ENCODE results near the gene CRADD. TPM values are rescaled to one million over a fixed set of nuclear protein-coding genes. Genes with fewer than 3 reads are reported as not detected.

CRADD gene
- total RNA-seq, 1 experiment from 2014 or later, result 18.3 TPM

DNA sequence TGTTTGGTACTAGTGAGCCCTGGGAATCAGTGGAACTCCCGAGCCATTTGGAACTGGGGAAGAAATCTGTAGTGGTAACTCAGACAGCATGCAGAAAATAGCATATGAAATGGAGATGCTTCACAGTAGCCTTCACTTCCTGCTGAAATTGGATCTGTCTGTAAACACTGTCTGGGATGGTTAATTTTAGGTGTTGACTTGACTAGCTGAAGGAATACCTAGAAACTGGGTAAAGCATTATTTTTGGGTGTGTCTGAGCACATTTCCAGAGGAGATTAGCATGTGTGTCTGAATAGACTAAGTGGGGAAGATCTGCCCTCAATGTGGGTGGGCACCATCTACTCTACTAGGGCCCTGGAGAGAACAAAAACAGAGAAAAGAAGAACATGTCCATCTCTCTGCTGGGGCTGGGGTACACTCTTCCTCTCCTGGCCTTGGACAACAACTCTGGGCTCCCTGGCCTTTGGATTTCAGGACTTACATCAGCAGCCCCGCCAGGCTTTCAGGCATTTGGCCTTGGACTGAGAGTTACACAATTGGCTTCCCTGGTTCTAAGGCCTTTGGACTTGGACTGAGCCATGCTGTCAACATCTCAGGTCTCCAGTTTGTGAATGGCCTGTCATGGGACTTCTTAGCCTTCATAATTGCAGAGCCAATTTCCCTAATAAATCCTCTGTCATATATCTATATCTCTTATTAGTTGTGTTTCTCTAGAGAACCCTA is 14.0 kb upstream of the CRADD start:
- no peak overlapping the region for H3K9ac ChIP-seq (ENCODE audit: low read length)
- no peak overlapping the region for H2AFZ ChIP-seq (ENCODE audit: low read length)
- H3K27me3 ChIP-seq (ENCODE audit: low read length), result no peaks in the 10 kb centered on the region

DNA sequence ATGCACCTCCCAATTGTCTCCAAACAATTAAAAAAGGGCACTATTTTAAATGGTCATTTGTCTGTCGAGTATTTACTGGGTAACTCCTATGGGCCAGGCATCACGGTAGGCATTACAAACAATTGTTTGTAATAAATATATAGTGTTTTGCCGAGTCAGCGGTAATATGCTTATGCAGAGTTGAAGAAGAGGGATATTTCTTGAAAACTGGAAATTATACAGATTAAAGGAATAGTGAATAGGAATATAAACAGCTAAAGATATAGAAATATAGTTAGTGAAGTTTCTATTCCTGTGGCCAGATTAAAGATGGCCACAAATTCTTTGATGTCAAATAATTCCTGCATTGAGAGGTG is 13.5 kb upstream of the CRADD start:
- no peaks in the 10 kb centered on the region for H3K9me3 ChIP-seq (ENCODE audit: low read length)
- H3K36me3 ChIP-seq (ENCODE audit: insufficient read depth, low read length), result no peaks in the 10 kb centered on the region; the same call in 1 of the 2 replicates
- no peak for DNase-seq
- H3K27me3 ChIP-seq (ENCODE audit: low read length), result no peaks in the 10 kb centered on the region
- H3K27ac ChIP-seq (ENCODE audit: low read length), result no peak overlapping the region
- no peak overlapping the region for H2AFZ ChIP-seq (ENCODE audit: low read length)
- no peak overlapping the region for H3K4me2 ChIP-seq (ENCODE audit: low read depth, low read length, poor library complexity, severe bottlenecking)
- H3K4me3 ChIP-seq (ENCODE audit: low read length), result no peak overlapping the region
- no peaks in the 10 kb centered on the region for H4K20me1 ChIP-seq (ENCODE audit: insufficient read depth, low read depth, low read length)
- no peaks in the 10 kb centered on the region for H3K79me2 ChIP-seq (ENCODE audit: low read length)
- no peak overlapping the region for H3K9ac ChIP-seq (ENCODE audit: low read length)
- no peaks in the 10 kb centered on the region for H3K9me2 ChIP-seq (replicated peaks; ENCODE audit: insufficient read depth, low read length)
- H3K4me1 ChIP-seq (ENCODE audit: low read length), result peaks cover 12% of the 10 kb centered on the region

More for the DNA sequence above, 14.0 kb upstream of the CRADD start:
- Histone ChIP-seq H3K36me3 (ENCODE audit: insufficient read depth, low read length) (no peaks in the 10 kb centered on the region), H3K4me1 (ENCODE audit: low read length) (peaks cover 12% of the 10 kb centered on the region), H3K4me2 (ENCODE audit: low read depth, low read length, poor library complexity, severe bottlenecking) (no peak overlapping the region), H3K4me3 (ENCODE audit: low read length) (no peak overlapping the region), H3K27ac (ENCODE audit: low read length) (no peak overlapping the region), H3K79me2 (ENCODE audit: low read length) (no peaks in the 10 kb centered on the region), H4K20me1 (ENCODE audit: insufficient read depth, low read depth, low read length) (no peaks in the 10 kb centered on the region), H3K9me3 (ENCODE audit: low read length) (no peaks in the 10 kb centered on the region), H3K9me2 (replicated peaks; ENCODE audit: insufficient read depth, low read length) (no peaks in the 10 kb centered on the region)
- DNase-seq, result no peak

DNA sequence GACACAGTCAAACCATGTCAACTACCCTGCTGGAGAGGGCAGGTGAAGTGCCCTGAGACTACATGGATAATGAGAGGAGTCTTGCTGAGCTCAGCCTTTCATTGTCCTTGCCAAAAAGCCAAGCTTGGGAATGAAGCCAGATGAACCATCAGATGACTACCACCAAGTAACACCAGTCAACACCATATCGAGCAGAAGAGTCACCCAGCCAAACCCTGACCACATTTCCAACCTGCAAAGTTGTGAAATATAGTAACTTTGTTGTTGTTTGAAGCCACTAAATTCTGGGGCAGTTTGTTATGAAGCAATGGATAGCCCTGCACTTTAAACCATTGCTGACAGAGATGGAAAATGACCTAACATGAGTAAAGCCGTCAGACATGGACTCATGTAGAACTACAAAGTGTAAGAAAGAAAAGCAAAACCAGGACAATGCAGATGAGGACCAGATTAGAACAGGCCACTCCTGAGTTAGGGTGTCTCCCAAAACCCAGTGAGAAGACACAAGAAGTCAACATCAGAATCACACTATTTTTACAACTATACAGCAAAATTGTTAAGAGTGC is 12.5 kb upstream of the CRADD start:
- no peaks in the 10 kb centered on the region; the same call in 1 of the 2 replicates for H3K27me3 ChIP-seq (ENCODE audit: low read length)
- no peaks in the 10 kb centered on the region for H3K9me2 ChIP-seq (replicated peaks; ENCODE audit: insufficient read depth, low read length)
- no peaks in the 10 kb centered on the region for H3K79me2 ChIP-seq (ENCODE audit: low read length)
- no peak overlapping the region for H3K4me3 ChIP-seq (ENCODE audit: low read length)
- no peak overlapping the region for H3K27ac ChIP-seq (ENCODE audit: low read length)
- no peak for DNase-seq
- no peaks in the 10 kb centered on the region; the same call in 1 of the 2 replicates for H3K9me3 ChIP-seq (ENCODE audit: low read length)
- H3K4me2 ChIP-seq (ENCODE audit: low read depth, low read length, poor library complexity, severe bottlenecking), result no peak overlapping the region
- no peak overlapping the region for H2AFZ ChIP-seq (ENCODE audit: low read length)
- peaks cover 12% of the 10 kb centered on the region for H3K4me1 ChIP-seq (ENCODE audit: low read length)
- H4K20me1 ChIP-seq (ENCODE audit: insufficient read depth, low read depth, low read length), result no peaks in the 10 kb centered on the region
- no peak overlapping the region for H3K9ac ChIP-seq (ENCODE audit: low read length)
- H3K36me3 ChIP-seq (ENCODE audit: insufficient read depth, low read length), result peaks cover under 1% of the 10 kb centered on the region; the same call in 1 of the 2 replicates

DNA sequence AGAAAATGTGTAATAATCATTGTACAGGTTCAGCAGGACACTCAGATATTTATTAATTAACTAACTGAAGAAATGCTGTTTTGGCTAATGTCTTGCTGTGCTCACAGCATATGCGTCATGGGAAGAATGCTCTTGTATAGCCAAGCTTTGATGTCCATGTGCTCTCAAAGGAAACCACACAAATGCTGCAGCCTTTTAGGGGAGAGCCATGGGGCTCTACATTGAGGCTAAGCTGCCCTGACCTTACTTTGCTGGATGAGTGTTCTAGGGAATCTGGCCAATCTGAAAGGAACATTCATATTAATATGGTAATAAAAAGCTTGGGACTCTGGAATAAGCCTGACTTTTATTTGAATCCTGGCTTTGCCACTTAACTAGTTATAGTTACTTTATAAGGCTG is 9.5 kb upstream of the CRADD start:
- no peaks in the 10 kb centered on the region; the same call in 1 of the 2 replicates for H3K27me3 ChIP-seq (ENCODE audit: low read length)
- H3K9me3 ChIP-seq (ENCODE audit: low read length), result no peaks in the 10 kb centered on the region; the same call in 1 of the 2 replicates
- no peaks in the 10 kb centered on the region for H3K9me2 ChIP-seq (replicated peaks; ENCODE audit: insufficient read depth, low read length)
- no peak overlapping the region for H3K9ac ChIP-seq (ENCODE audit: low read length)
- H2AFZ ChIP-seq (ENCODE audit: low read length), result no peak overlapping the region
- H3K4me3 ChIP-seq (ENCODE audit: low read length), result no peak overlapping the region
- H4K20me1 ChIP-seq (ENCODE audit: insufficient read depth, low read depth, low read length), result no peaks in the 10 kb centered on the region
- peaks cover 4% of the 10 kb centered on the region; the same call in 1 of the 2 replicates for H3K36me3 ChIP-seq (ENCODE audit: insufficient read depth, low read length)
- H3K4me2 ChIP-seq (ENCODE audit: low read depth, low read length, poor library complexity, severe bottlenecking), result no peak overlapping the region
- H3K4me1 ChIP-seq (ENCODE audit: low read length), result no peaks in the 10 kb centered on the region
- no peak for DNase-seq
- no peaks in the 10 kb centered on the region for H3K79me2 ChIP-seq (ENCODE audit: low read length)
- no peak overlapping the region for H3K27ac ChIP-seq (ENCODE audit: low read length)

DNA sequence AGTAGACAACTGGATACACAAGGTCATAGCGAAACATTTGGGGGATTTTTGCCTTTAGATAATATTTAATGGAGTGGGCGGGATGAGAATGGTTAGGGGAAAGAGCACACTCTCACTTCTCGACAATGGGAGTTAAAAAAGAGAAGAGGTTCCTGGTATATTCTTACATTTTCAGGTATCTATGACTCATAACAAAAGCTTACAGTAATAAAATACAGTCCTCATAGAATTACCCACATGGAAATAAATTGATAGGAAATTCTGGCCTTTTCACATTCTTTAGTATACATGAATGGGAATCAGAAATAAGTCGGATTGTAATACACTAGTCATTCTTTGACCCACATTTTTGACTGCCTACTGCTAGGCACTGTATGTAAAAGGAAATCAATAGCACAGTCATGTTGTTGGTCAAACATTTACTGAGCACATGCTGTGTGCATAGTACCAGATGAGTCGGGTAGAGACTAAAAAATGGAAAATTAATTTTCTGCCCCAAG is 8.2 kb upstream of the CRADD start:
- H3K4me2 ChIP-seq (ENCODE audit: low read depth, low read length, poor library complexity, severe bottlenecking), result no peak overlapping the region
- no peaks in the 10 kb centered on the region; the same call in 1 of the 2 replicates for H3K9me3 ChIP-seq (ENCODE audit: low read length)
- DNase-seq, result no peak
- no peaks in the 10 kb centered on the region for H3K4me1 ChIP-seq (ENCODE audit: low read length)
- peaks cover 4% of the 10 kb centered on the region; the same call in 1 of the 2 replicates for H3K36me3 ChIP-seq (ENCODE audit: insufficient read depth, low read length)
- no peaks in the 10 kb centered on the region for H4K20me1 ChIP-seq (ENCODE audit: insufficient read depth, low read depth, low read length)
- H3K79me2 ChIP-seq (ENCODE audit: low read length), result no peaks in the 10 kb centered on the region
- no peak overlapping the region for H2AFZ ChIP-seq (ENCODE audit: low read length)
- no peak overlapping the region for H3K9ac ChIP-seq (ENCODE audit: low read length)
- H3K27me3 ChIP-seq (ENCODE audit: low read length), result no peaks in the 10 kb centered on the region; the same call in 1 of the 2 replicates
- no peak overlapping the region for H3K4me3 ChIP-seq (ENCODE audit: low read length)
- H3K9me2 ChIP-seq (replicated peaks; ENCODE audit: insufficient read depth, low read length), result no peaks in the 10 kb centered on the region
- no peak overlapping the region for H3K27ac ChIP-seq (ENCODE audit: low read length)

DNA sequence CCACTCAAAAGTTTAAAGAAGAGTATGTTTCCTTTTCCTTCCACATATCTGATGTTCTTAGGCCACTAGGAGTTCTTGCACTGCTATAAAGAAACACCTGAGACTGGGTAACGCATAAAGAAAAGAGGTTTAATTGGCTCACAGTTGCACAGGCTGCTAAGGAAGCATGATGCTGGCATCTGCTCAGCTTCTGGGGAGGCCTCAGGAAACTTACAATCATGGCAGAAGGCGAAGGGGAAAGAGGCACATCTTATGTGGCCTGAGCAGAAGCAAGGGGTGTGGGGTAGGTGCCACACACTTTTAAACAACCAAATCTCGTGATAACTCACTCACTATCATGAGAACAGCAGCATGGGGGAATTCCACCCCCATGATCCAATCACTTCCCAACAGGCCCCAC is 7.7 kb upstream of the CRADD start:
- no peaks in the 10 kb centered on the region for H3K9me2 ChIP-seq (replicated peaks; ENCODE audit: insufficient read depth, low read length)
- H3K36me3 ChIP-seq (ENCODE audit: insufficient read depth, low read length), result peaks cover 4% of the 10 kb centered on the region; the same call in 1 of the 2 replicates
- H4K20me1 ChIP-seq (ENCODE audit: insufficient read depth, low read depth, low read length), result no peaks in the 10 kb centered on the region
- H3K9ac ChIP-seq (ENCODE audit: low read length), result no peak overlapping the region
- H2AFZ ChIP-seq (ENCODE audit: low read length), result no peak overlapping the region
- no peaks in the 10 kb centered on the region for H3K79me2 ChIP-seq (ENCODE audit: low read length)
- H3K27me3 ChIP-seq (ENCODE audit: low read length), result no peaks in the 10 kb centered on the region; the same call in 1 of the 2 replicates
- no peak overlapping the region for H3K4me2 ChIP-seq (ENCODE audit: low read depth, low read length, poor library complexity, severe bottlenecking)
- no peak for DNase-seq
- H3K4me1 ChIP-seq (ENCODE audit: low read length), result no peaks in the 10 kb centered on the region
- no peak overlapping the region for H3K4me3 ChIP-seq (ENCODE audit: low read length)
- H3K9me3 ChIP-seq (ENCODE audit: low read length), result no peaks in the 10 kb centered on the region; the same call in 1 of the 2 replicates
- no peak overlapping the region for H3K27ac ChIP-seq (ENCODE audit: low read length)

DNA sequence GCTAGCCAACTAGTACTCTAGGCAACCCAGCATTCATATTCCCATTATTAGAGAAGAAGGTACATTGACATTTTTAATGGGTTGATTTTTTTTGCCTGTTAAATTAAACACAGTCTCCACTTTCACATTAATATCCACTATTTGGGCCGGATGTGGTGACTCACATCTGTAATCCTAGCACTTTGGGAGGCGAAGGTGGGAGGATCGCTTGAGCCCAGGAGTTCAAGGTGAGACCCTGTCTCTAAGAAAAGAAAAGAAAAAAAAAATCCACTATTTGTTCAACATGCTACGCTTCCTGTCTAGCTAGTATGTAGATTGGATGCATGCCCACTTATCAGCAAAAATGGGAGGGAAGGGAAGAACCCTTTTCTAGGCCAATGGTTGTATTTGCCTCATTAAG is 7.1 kb upstream of the CRADD start:
- no peak for DNase-seq
- H3K27ac ChIP-seq (ENCODE audit: low read length), result no peak overlapping the region
- H2AFZ ChIP-seq (ENCODE audit: low read length), result no peak overlapping the region

DNA sequence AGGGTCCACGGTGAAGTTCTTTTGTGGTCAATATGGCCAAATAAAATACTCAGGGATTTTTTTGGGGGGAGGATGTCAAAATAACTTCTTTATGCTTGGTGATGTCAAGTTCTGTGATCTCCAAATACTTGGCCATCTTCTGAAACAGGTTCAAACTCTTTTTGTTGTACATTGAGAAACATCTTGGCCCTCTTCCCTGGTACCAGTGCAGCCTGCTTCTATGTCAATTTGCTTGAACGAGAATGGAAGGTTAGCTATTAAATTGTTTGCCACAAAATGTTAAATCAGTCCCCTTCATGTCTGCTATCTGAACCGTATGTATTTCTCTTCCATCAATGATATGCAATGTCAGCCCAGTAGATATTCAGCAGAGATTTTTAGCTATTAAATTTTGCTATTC is 6.1 kb upstream of the CRADD start:
- no peak overlapping the region for H3K4me2 ChIP-seq (ENCODE audit: low read depth, low read length, poor library complexity, severe bottlenecking)
- H2AFZ ChIP-seq (ENCODE audit: low read length), result no peak overlapping the region
- H3K9ac ChIP-seq (ENCODE audit: low read length), result no peak overlapping the region
- peaks cover 4% of the 10 kb centered on the region; the same call in 1 of the 2 replicates for H3K36me3 ChIP-seq (ENCODE audit: insufficient read depth, low read length)
- H3K27ac ChIP-seq (ENCODE audit: low read length), result no peak overlapping the region
- H3K79me2 ChIP-seq (ENCODE audit: low read length), result no peaks in the 10 kb centered on the region
- no peak overlapping the region for H3K4me3 ChIP-seq (ENCODE audit: low read length)
- H3K4me1 ChIP-seq (ENCODE audit: low read length), result no peaks in the 10 kb centered on the region
- DNase-seq, result no peak
- no peaks in the 10 kb centered on the region for H4K20me1 ChIP-seq (ENCODE audit: insufficient read depth, low read depth, low read length)
- no peaks in the 10 kb centered on the region; the same call in 1 of the 2 replicates for H3K27me3 ChIP-seq (ENCODE audit: low read length)
- H3K9me2 ChIP-seq (replicated peaks; ENCODE audit: insufficient read depth, low read length), result no peaks in the 10 kb centered on the region
- no peaks in the 10 kb centered on the region; the same call in 1 of the 2 replicates for H3K9me3 ChIP-seq (ENCODE audit: low read length)

More for the DNA sequence above, 7.1 kb upstream of the CRADD start:
- H3K79me2 ChIP-seq (ENCODE audit: low read length), result no peaks in the 10 kb centered on the region
- H3K4me3 ChIP-seq (ENCODE audit: low read length), result no peak overlapping the region
- H3K27me3 ChIP-seq (ENCODE audit: low read length), result no peaks in the 10 kb centered on the region; the same call in 1 of the 2 replicates
- no peaks in the 10 kb centered on the region for H3K4me1 ChIP-seq (ENCODE audit: low read length)
- H3K9me2 ChIP-seq (replicated peaks; ENCODE audit: insufficient read depth, low read length), result no peaks in the 10 kb centered on the region
- no peaks in the 10 kb centered on the region for H4K20me1 ChIP-seq (ENCODE audit: insufficient read depth, low read depth, low read length)
- H3K9ac ChIP-seq (ENCODE audit: low read length), result no peak overlapping the region
- H3K36me3 ChIP-seq (ENCODE audit: insufficient read depth, low read length), result peaks cover 4% of the 10 kb centered on the region; the same call in 1 of the 2 replicates
- H3K9me3 ChIP-seq (ENCODE audit: low read length), result no peaks in the 10 kb centered on the region; the same call in 1 of the 2 replicates
- H3K4me2 ChIP-seq (ENCODE audit: low read depth, low read length, poor library complexity, severe bottlenecking), result no peak overlapping the region

Measured in Karpas-422 (cell line).